ENCODE measurements around the gene KLHDC7A. TPM values are rescaled to one million over a fixed set of nuclear protein-coding genes. Genes with fewer than 3 reads are reported as not detected.

KLHDC7A gene
- total and polyA plus RNA-seq, 2 donors (not counting 3 experiments of a cell fraction or from before 2014, with no cell fraction given) = not detected

GRCh38 chr1:18491168-18491567 is 10.4 kb downstream of the KLHDC7A start:
- no peak overlapping the region for H3K4me2 ChIP-seq (ENCODE audit: insufficient read depth, low read length)
- POLR2A ChIA-PET = no interaction called here
- BruUV-seq (replicated peaks) = no TSS peak
- H3K79me2 ChIP-seq (ENCODE audit: control insufficient read depth, insufficient read depth, low read length) = no peaks in the 10 kb centered on the region
- DNase-seq (ENCODE audit: low read depth, low spot score) = no peak
- no peaks in the 10 kb centered on the region for H4K20me1 ChIP-seq (replicated peaks; ENCODE audit: control insufficient read depth, extremely low read depth, insufficient read depth, low read length)
- H3K27ac ChIP-seq (ENCODE audit: insufficient read depth, low read depth, low read length) = no peak overlapping the region
- no peaks in the 10 kb centered on the region for H3K9me1 ChIP-seq (replicated peaks; ENCODE audit: control insufficient read depth, extremely low read depth, insufficient read depth, low read length)
- no peak for TF ChIP-seq EZH2 (IDR thresholded peaks at IDR 0.05; ENCODE audit: borderline replicate concordance, low read depth, low read length, severe bottlenecking)
- no peak for TF ChIP-seq CTCF (IDR thresholded peaks at IDR 0.05; ENCODE audit: extremely low read depth in 1 of 2, insufficient read depth in 1 of 2, low read depth in 1 of 2, low read length in 2 of 2)
- no peak for TF ChIP-seq POLR2AphosphoS5 (IDR thresholded peaks at IDR 0.05; ENCODE audit: insufficient read depth, low read depth, low read length)
- no peak for TF ChIP-seq MYC (IDR thresholded peaks at IDR 0.05; ENCODE audit: low read depth, low read length)
- no peak overlapping the region for H3K9ac ChIP-seq (replicated peaks; ENCODE audit: extremely low read depth, insufficient read depth, low read length)
- CTCF ChIA-PET = no interaction called here
- no peaks in the 10 kb centered on the region for H3K27me3 ChIP-seq (ENCODE audit: control insufficient read depth in 2 of 2, insufficient read depth in 2 of 2, low read length in 2 of 2)
- H3K4me3 ChIP-seq (replicated peaks in 1 of 3; ENCODE audit: insufficient read depth in 1 of 3, low read depth in 1 of 3, low read length in 3 of 3) = no peak overlapping the region
- H3K36me3 ChIP-seq (ENCODE audit: control insufficient read depth in 2 of 2, extremely low read depth in 1 of 2, insufficient read depth in 2 of 2, low read length in 2 of 2) = no peaks in the 10 kb centered on the region
- intact Hi-C loops (cut with micrococcal nuclease) = no loop called here
- H3K4me1 ChIP-seq (ENCODE audit: control insufficient read depth, extremely low read depth, insufficient read depth, low read length) = no peaks in the 10 kb centered on the region
- H3K9me3 ChIP-seq (replicated peaks; ENCODE audit: control insufficient read depth, insufficient read depth, low read length) = no peaks in the 10 kb centered on the region
- no peak overlapping the region for H2AFZ ChIP-seq (ENCODE audit: low read depth, low read length)
- dilution Hi-C loops (cut with MboI; ENCODE audit: extremely low pct_ligation_motif_present, low sequenced_read_pairs) = no loop called here
- FAIRE-seq = no peak

GRCh38 chr1:18494304-18494703 is 13.6 kb downstream of the KLHDC7A start:
- Histone ChIP-seq H3K27ac (ENCODE audit: insufficient read depth, low read depth, low read length) (no peak overlapping the region), H3K36me3 (ENCODE audit: control insufficient read depth in 2 of 2, extremely low read depth in 1 of 2, insufficient read depth in 2 of 2, low read length in 2 of 2) (no peaks in the 10 kb centered on the region), H3K79me2 (ENCODE audit: control insufficient read depth, insufficient read depth, low read length) (no peaks in the 10 kb centered on the region), H3K27me3 (ENCODE audit: control insufficient read depth in 2 of 2, insufficient read depth in 2 of 2, low read length in 2 of 2) (no peaks in the 10 kb centered on the region), H3K4me1 (ENCODE audit: control insufficient read depth, extremely low read depth, insufficient read depth, low read length) (no peaks in the 10 kb centered on the region), H3K9ac (replicated peaks; ENCODE audit: extremely low read depth, insufficient read depth, low read length) (no peak overlapping the region), H4K20me1 (replicated peaks; ENCODE audit: control insufficient read depth, extremely low read depth, insufficient read depth, low read length) (no peaks in the 10 kb centered on the region), H3K9me3 (replicated peaks; ENCODE audit: control insufficient read depth, insufficient read depth, low read length) (no peaks in the 10 kb centered on the region), H2AFZ (ENCODE audit: low read depth, low read length) (no peak overlapping the region), H3K4me3 (replicated peaks in 1 of 3; ENCODE audit: insufficient read depth in 1 of 3, low read depth in 1 of 3, low read length in 3 of 3) (no peak overlapping the region), H3K9me1 (replicated peaks; ENCODE audit: control insufficient read depth, extremely low read depth, insufficient read depth, low read length) (no peaks in the 10 kb centered on the region), H3K4me2 (ENCODE audit: insufficient read depth, low read length) (no peak overlapping the region)
- CTCF ChIA-PET = no interaction called here
- DNase-seq (ENCODE audit: low read depth, low spot score) (no peak), FAIRE-seq (no peak)
- intact Hi-C loops (cut with micrococcal nuclease) (no loop called here), dilution Hi-C loops (cut with MboI; ENCODE audit: extremely low pct_ligation_motif_present, low sequenced_read_pairs) (no loop called here)
- POLR2A ChIA-PET = no interaction called here
- no TSS peak for BruUV-seq (replicated peaks)
- TF ChIP-seq MAX (IDR thresholded peaks at IDR 0.05; ENCODE audit: insufficient read depth, insufficient read length) = no peak
- no peak for TF ChIP-seq CTCF (IDR thresholded peaks at IDR 0.05; ENCODE audit: extremely low read depth in 1 of 2, insufficient read depth in 1 of 2, low read depth in 1 of 2, low read length in 2 of 2)
- no peak for TF ChIP-seq POLR2A (IDR thresholded peaks at IDR 0.05; ENCODE audit: low read depth, low read length)
- no peak for TF ChIP-seq POLR2AphosphoS5 (IDR thresholded peaks at IDR 0.05; ENCODE audit: insufficient read depth, low read depth, low read length)
- TF ChIP-seq MYC (IDR thresholded peaks at IDR 0.05; ENCODE audit: low read depth, low read length) = no peak

Measured in endothelial cell of umbilical vein (primary cell).